H1 (cell line): Measurements from ENCODE around the gene MIA2.
A peak's percentile ranks its signal among the peaks of the same experiment; 100 is the strongest.

Experiments used
- CTCF ChIP-seq, 3 experiments: IDR thresholded peaks; 1 replicate in 2 of 3; 2 replicates in 1 of 3; pipeline versions ENCODE4 v1.5.1 to v1.6.1; 2011; ENCODE audit warnings: low read length in 3 of 3, mild to moderate bottlenecking in 3 of 3, inconsistent platforms in 2 of 3, low read depth in 1 of 3, moderate library complexity in 1 of 3; ENCODE audit not compliant: insufficient read depth in 1 of 3; ENCODE audit errors: control extremely low read depth in 1 of 3
- KDM1A ChIP-seq: fragments of 200-600, 300-600 bp; sonication (generic); IDR thresholded peaks from 2 replicates; pipeline ENCODE4 v1.7.1; 2016; ENCODE audit warnings: mild to moderate bottlenecking, low read length, borderline replicate concordance
- POLR2AphosphoS5 ChIP-seq: IDR thresholded peaks from 2 replicates; pipeline ENCODE4 v1.6.1; 2011; ENCODE audit warnings: low read depth, low read length

- TF ChIP-seq KDM1A = no peak
- TF ChIP-seq CTCF (IDR thresholded peaks at IDR 0.05; ENCODE audit: control extremely low read depth in 1 of 3, insufficient read depth in 1 of 3, low read depth in 1 of 3, low read length in 3 of 3) = no peak
- peak; percentile 79 for TF ChIP-seq POLR2AphosphoS5
Observed at GRCh38 chr14:39184628-39185255, 49.0 kb upstream of the MIA2 start.
